Islet precursor cell (in vitro differentiated cells): Measurements from ENCODE around the gene GPR50.
A peak's percentile ranks its signal among the peaks of the same experiment; 100 is the strongest.

ENCODE experiments used
- DNase-seq: peaks from one replicate; pipeline ENCODE4 v3.0.0-alpha.2; 2018

The GPR50 gene

GRCh38 chrX:151176231-151176750 lies at the start of gene GPR50:
GPR50 (plus strand) TSS chrX:151176584; CDS start chrX:151176722, 138 bp downstream.
- no peak for DNase-seq

- no peak for DNase-seq
These were observed 43.9 kb upstream of the GPR50 start for GRCh38 chrX:151132531-151132930.

DNA sequence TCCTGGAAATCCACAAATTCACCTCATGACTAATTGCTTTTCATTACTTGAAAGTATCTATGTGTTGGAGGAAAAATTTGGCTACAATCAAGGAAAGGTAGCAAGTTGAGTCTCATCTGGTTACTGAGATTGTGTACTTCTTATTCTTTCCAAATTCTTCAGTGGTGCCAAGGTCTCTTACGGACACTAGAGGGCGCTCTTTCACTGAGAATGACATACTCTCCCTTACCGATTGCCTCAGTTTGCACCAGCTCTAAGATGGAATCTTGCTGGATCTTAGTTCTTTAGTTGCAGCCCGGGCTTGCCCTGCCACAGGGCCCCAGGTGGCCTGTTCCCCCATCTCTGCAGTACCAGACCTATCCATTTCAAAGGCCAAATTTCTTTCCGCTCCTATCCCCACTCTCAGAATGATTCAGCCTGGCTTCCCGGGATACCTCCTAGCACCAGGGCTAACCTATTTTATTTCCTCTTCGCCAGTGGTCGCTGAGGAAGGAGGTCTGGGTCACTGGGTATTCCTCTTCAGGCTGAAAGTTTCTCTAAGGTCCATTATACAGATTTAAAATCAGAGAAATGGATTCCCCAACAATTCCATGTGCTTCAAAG lies 24.6 kb upstream of the GPR50 start:
- no peak for DNase-seq

- peak; percentile 81 for DNase-seq
These were observed 23.3 kb upstream of the GPR50 start for GRCh38 chrX:151153086-151153485.

DNA sequence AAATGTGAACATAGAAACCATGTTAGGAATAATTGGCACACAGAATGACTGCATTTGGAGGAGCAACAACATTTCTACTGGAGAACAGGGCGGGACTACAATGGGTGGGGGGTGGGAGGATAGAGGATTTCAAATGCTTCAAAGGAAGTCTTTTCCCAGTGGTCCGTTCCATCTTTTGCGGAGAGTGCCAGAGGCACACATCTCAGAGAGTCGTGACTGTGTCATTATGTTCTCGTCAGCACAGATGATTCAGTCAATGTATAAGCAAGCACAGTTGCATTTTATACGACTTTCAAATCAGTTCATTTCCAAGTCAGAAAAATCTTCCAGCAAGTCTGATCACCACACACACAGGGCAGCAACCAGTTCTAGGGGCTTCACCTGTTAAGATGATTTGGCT lies 22.7 kb upstream of the GPR50 start:
- no peak for DNase-seq

DNA sequence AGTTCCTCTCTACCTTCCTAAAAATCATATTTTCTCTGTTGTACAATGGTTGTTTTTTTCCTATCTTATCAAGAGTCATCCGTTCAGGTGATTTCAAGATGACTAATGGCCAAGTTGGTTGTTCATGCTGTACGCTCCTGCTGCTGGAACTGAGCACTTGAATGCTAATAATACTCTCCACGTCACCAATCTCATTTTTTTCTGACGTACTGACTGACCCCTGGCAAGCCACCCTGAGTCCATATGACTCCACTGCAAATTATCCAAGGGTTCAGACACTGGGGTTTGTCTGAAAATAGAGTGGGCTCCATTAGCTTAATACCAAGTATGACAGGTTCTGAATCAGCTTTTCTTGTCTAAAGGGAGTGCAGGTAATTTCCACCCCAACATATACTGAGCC lies 21.1 kb upstream of the GPR50 start:
- no peak for DNase-seq

DNA sequence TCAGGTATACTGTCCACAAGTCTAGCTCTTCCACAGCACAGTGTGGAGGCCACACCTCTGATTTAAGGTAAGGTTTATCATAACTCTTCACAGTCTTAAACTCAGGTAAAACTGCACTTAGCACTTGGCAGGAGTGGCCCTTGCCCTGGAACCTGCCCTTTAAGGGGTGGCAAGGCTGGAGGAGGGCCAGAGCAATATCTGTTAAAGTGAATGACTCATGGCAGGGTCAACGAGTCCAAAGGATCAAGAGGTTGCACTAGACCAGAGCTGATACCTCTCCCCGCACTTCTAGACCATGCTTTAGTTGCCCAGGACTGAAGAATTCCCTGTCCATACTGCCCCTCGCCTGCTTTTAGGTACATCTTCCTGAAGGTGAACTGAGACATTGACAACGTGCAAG lies 14.7 kb upstream of the GPR50 start:
- DNase-seq = no peak

GRCh38 chrX:151167791-151168345 lies 8.5 kb upstream of the GPR50 start:
- no peak for DNase-seq

DNA sequence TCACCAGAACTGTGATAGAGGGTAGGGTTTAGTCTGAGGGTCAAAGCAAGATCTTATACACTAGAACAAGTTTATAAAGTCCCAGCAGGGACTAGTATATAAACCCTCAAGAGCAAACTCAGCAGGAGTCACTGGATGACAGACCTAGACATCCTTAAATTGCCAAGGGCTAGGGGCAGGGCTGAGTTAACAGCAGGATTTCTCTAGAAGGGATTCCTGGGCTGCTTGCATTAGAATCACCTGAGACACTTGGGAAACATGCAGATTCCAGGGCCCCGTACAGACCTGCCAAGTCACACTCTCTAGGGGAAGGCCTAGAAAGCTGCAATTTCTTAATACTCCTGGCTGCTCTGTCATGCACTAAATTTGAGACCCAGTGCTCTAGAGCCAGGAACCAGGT lies 6.6 kb upstream of the GPR50 start:
- no peak for DNase-seq

GRCh38 chrX:151174581-151175282 lies 1.7 kb upstream of the GPR50 start:
- peak; percentile 76 for DNase-seq

DNA sequence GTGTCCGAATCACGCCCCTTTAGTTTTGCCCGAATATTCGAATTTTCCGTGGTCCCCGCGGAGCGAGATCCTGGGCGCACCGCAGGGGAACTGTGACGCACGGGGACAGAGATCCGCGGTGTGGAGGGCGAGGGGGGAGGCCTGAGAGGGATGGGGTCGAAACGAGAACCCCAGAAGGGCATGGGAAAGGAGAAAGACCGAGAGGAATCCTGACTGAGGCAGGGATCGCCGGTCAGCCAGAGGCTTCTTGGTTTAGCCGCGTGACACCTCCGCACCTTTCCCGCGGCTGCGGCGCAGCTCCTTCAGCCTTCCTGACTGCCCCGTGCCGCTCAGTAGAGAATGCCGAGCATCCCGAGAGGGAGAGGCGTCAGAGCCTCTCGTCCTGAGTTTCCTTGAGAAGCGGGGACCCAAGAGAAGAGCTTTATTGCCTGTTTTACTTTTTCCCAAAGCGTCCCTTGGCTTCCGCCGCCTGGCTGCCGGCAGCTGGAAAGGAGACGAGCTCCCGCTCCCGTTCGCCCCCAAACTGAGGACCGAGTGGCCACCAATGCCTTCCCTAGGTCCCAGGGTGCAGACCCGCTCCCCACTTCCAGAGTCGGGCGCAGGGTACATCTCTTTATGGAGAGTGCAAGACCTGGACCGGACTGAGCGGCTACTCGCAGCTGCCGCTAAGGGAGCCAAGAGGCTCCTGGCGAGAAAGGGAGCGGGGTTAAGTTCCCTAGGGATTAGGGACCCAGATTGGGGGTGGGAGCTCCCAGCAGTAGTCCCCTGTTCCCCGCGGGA lies 911 bp upstream of the GPR50 start:
- no peak for DNase-seq

DNA sequence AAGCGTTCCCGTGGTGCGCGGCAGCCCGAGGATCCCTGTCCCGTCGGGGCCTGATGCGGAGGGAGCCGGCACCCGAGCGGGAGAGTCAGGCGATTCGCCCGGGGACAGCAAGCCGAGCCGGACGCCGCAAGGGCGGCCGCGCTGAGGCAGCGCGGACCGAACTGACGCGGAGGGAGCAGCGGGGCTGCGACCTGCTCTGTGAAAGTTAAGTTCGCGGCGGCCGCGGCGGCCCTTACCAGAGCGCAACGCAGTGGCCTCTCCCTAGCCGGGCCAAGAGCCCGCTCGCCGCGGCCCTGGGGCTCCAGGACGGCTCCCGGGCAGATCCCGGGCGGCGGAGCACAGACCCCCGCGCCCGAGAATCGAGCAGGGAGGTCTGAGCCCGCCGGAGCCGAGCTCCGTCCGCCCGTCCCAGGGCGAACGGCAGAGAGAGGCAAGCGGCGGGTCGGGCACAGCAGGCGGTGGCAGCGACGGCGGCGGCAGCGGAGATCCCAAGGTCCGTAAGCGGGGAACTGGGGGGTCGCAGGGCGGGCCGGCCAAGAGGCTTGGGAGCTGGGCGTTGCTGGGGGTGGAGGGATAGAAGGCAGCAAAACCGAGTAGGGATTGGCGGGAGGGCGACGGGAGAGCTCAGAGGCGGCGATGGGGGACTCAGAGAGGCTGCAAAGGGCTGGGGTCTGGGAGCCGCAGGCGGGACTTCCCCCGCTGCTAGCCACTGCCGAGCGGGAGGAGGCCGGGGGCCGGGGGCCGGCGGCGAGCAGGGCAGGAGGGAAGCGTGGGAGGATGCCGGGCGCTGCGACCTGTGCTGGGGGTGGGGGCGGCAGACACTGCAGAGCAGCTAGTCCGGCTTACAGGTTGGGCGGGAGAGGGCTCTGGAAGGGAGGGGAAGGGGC lies 1.0 kb downstream of the GPR50 start:
- peak; percentile 63 for DNase-seq

DNA sequence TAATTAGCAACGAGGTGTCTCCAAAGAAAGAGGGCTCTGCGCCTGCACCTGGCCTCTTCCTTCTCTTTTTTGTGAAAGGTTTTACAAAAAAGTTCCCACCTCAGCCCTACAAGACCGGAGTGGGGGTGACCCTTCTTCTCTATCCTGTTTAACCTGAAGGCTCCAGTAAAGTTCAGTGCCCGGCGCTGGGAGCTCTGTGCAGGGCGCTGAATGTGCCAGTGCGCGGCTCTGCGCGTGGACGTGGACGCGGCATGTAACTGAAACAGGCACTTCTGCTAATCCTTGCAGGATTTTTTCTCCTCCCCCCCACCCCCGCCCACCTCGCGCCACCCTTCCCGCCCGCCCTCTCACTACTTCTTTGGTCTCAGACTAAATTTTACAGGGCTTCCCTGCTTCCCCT lies 2.4 kb downstream of the GPR50 start:
- DNase-seq = no peak

DNA sequence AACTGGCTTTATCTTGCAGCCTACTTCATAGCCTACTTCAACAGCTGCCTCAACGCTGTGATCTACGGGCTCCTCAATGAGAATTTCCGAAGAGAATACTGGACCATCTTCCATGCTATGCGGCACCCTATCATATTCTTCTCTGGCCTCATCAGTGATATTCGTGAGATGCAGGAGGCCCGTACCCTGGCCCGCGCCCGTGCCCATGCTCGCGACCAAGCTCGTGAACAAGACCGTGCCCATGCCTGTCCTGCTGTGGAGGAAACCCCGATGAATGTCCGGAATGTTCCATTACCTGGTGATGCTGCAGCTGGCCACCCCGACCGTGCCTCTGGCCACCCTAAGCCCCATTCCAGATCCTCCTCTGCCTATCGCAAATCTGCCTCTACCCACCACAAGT lies 4.0 kb downstream of the GPR50 start:
- no peak for DNase-seq

DNA sequence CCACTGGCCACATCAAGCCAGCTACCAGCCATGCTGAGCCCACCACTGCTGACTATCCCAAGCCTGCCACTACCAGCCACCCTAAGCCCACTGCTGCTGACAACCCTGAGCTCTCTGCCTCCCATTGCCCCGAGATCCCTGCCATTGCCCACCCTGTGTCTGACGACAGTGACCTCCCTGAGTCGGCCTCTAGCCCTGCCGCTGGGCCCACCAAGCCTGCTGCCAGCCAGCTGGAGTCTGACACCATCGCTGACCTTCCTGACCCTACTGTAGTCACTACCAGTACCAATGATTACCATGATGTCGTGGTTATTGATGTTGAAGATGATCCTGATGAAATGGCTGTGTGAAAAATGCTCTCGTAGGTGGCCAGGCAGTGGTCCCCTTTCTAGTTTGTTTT lies 4.7 kb downstream of the GPR50 start:
- no peak for DNase-seq

GRCh38 chrX:151183233-151183753 lies 6.9 kb downstream of the GPR50 start:
- DNase-seq = no peak

GRCh38 chrX:151183912-151184565 lies 7.7 kb downstream of the GPR50 start:
- no peak for DNase-seq

- no peak for DNase-seq
These were observed 8.3 kb downstream of the GPR50 start for GRCh38 chrX:151184705-151185104.

- no peak for DNase-seq
These were observed 30.5 kb downstream of the GPR50 start for GRCh38 chrX:151206871-151207270.

DNA sequence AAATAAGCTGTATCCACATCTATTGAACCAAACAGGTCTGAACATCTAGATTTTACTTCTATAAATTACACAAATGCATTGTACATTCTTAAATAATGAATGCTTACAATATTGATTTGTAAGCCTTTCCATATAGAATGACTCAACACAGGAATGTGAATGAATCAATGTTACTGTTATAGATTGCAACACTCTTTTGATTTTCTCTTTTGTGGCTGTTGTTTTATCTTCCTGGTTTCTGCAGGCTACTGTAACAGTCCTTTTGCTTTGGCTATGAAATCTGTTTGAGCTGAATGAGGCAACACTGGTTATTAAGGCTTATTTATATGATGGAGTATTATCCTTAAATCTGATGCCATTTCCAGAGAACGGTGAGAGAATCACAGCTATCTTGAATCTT lies 49.5 kb downstream of the GPR50 start:
- no peak for DNase-seq

GRCh38 chrX:151226941-151227340 lies 50.6 kb downstream of the GPR50 start:
- no peak for DNase-seq

GRCh38 chrX:151227627-151228026 lies 51.2 kb downstream of the GPR50 start:
- no peak for DNase-seq
